K562 (cell line): Measurements from ENCODE around the gene TFDP3. TPM values are rescaled to one million over a fixed set of nuclear protein-coding genes. Genes with fewer than 3 reads are reported as not detected.

Source experiments
- ATAC-seq: fragments of 200-7000 bp; cut with Tn5 transposase; 3 replicates; pipeline ENCODE4 v1.9.1; 2020; ENCODE audit warnings: moderate library complexity
- BruUV-seq: library from RNA; stranded (reverse); fragments of 400-500 nt; replicated peaks from 2 replicates; lab custom pipeline; 2021; lab: Mats Ljungman, UMichigan
- CTCF ChIA-PET: fragments of 300-600 bp; formaldehyde crosslinking; extraction: SDS; loops from one replicate; lab custom pipeline; 2021; ENCODE audit warnings: low intra/inter-chr PET ratio; lab: Yijun Ruan, JAX
- POLR2A ChIA-PET: fragments of 300-600, 350-650 bp; sonication (Branson Sonifier 250); formaldehyde crosslinking; extraction: SDS; loops from one replicate; lab custom pipeline; 2021; ENCODE audit warnings: antibody characterized with exemption, inconsistent platforms; lab: Yijun Ruan, JAX
- DNase-seq, 4 experiments: peaks; one replicate each; pipeline versions ENCODE4 v3.0.0 to v3.0.0-alpha.2; 2011 to 2018; ENCODE audit warnings: low spot score in 3 of 4, mixed read lengths in 3 of 4; ENCODE audit errors: extremely low read depth in 1 of 4
- FAIRE-seq: peaks from 2 replicates; lab custom pipeline; 2011; peaks lifted over from hg19 to GRCh38; lab: Jason Lieb, UNC
- H2AFZ ChIP-seq: 2 replicates; pipeline ENCODE4 v1.6.0; 2011; ENCODE audit warnings: low read depth, low read length, control low read depth, inconsistent platforms
- H3K27ac ChIP-seq: fragments of 200-600 bp; 3 replicates; pipeline ENCODE4 v1.8.0; 2011; ENCODE audit warnings: low read depth, mild to moderate bottlenecking, control low read depth, inconsistent platforms, low read length, moderate library complexity, mixed read lengths; ENCODE audit errors: extremely low read depth
- H3K27me3 ChIP-seq, 2 experiments: fragments of 300-600 bp in 1 of 2; 2 replicates in 1 of 2; 3 replicates in 1 of 2; pipeline versions ENCODE4 v1.6.0 to v1.8.0; 2011; ENCODE audit warnings: inconsistent platforms in 2 of 2, low read length in 2 of 2, mild to moderate bottlenecking in 1 of 2, mixed read lengths in 1 of 2, moderate library complexity in 1 of 2; ENCODE audit not compliant: control insufficient read depth in 2 of 2, insufficient read depth in 2 of 2
- H3K36me3 ChIP-seq: fragments of 300-600 bp; 3 replicates; pipeline ENCODE4 v1.8.0; 2011; ENCODE audit warnings: mild to moderate bottlenecking, low read length, inconsistent platforms; ENCODE audit not compliant: control insufficient read depth, insufficient read depth
- H3K4me1 ChIP-seq, 2 experiments: fragments of 200-600 bp in 1 of 2; replicated peaks in 1 of 2; 2 replicates in 1 of 2; 3 replicates in 1 of 2; pipeline versions ENCODE4 v1.5.1 to v1.8.0; 2011; ENCODE audit warnings: inconsistent platforms in 2 of 2, low read length in 2 of 2, mild to moderate bottlenecking in 1 of 2, mixed read lengths in 1 of 2, moderate library complexity in 1 of 2; ENCODE audit not compliant: control insufficient read depth in 2 of 2, insufficient read depth in 2 of 2
- H3K4me2 ChIP-seq: 2 replicates; pipeline ENCODE4 v1.6.1; 2011; ENCODE audit warnings: low read length, control low read depth, inconsistent platforms, mixed read lengths; ENCODE audit not compliant: insufficient read depth
- H3K4me3 ChIP-seq: fragments of 200-600 bp; sonication (generic), shearing (Covaris generic); 2 replicates; pipeline ENCODE4 v1.5.1; 2016; ENCODE audit warnings: control low read depth, inconsistent platforms
- H3K79me2 ChIP-seq: fragments of 200-600 bp; 3 replicates; pipeline ENCODE4 v1.8.0; 2011; ENCODE audit warnings: low read length, inconsistent platforms; ENCODE audit not compliant: control insufficient read depth, insufficient read depth
- H3K9ac ChIP-seq, 2 experiments: 2 replicates each; pipeline versions ENCODE4 v1.6.0 to v1.6.1; 2011; ENCODE audit warnings: low read depth in 2 of 2, low read length in 2 of 2, control low read depth in 1 of 2, inconsistent platforms in 1 of 2, mild to moderate bottlenecking in 1 of 2, mixed read lengths in 1 of 2; ENCODE audit not compliant: insufficient read depth in 1 of 2
- H3K9me1 ChIP-seq: one replicate; pipeline ENCODE4 v1.6.0; 2011; ENCODE audit warnings: inconsistent platforms, mild to moderate bottlenecking, low read length, moderate library complexity; ENCODE audit not compliant: control insufficient read depth, insufficient read depth
- H3K9me3 ChIP-seq: replicated peaks from 2 replicates; pipeline ENCODE4 v1.5.1; 2011; ENCODE audit warnings: low read depth, low read length, inconsistent platforms; ENCODE audit not compliant: control insufficient read depth, insufficient read depth
- H4K20me1 ChIP-seq: replicated peaks from 2 replicates; pipeline ENCODE4 v1.6.1; 2011; ENCODE audit warnings: low read length, inconsistent platforms, mixed read lengths; ENCODE audit not compliant: control insufficient read depth, insufficient read depth
- ADNP ChIP-seq: fragments of 200-800 bp; sonication (Bioruptor generic); IDR thresholded peaks from 2 replicates; pipeline ENCODE4 v1.6.1; 2016; ENCODE audit warnings: missing genetic modification characterization, missing compliant biosample characterization
- ELF1 ChIP-seq: fragments of 200-800 bp; sonication (Bioruptor generic); IDR thresholded peaks from 2 replicates; pipeline ENCODE4 v1.6.1; 2016; ENCODE audit warnings: missing genetic modification characterization, missing compliant biosample characterization
- FOXA3 ChIP-seq, 2 experiments: fragments of 450-650 bp in 1 of 2; sonication (generic) in 1 of 2; formaldehyde crosslinking; IDR thresholded peaks in 1 of 2; conservative IDR thresholded peaks in 1 of 2; 2 replicates each; pipeline versions ENCODE4 v1.4.0 to v1.8.0; 2020 to 2022; ENCODE audit warnings: mild to moderate bottlenecking in 2 of 2, missing genetic modification reagents in 1 of 2
- GATAD2B ChIP-seq: fragments of 450-650 bp; IDR thresholded peaks from 2 replicates; pipeline ENCODE4 v1.6.1; 2017; ENCODE audit warnings: mild to moderate bottlenecking, borderline replicate concordance
- KDM5B ChIP-seq: fragments of 200-600 bp; sonication (generic); IDR thresholded peaks from 2 replicates; pipeline ENCODE4 v1.6.1; 2012; ENCODE audit warnings: low read depth, mild to moderate bottlenecking, moderate library complexity, low read length, control low read depth, inconsistent platforms; ENCODE audit not compliant: insufficient replicate concordance
- MYBL2 ChIP-seq, 2 experiments: fragments of 450-650 bp in 1 of 2; sonication (generic) in 1 of 2; formaldehyde crosslinking in 1 of 2; IDR thresholded peaks; 2 replicates each; pipeline versions ENCODE4 v1.6.1 to v1.8.1; 2017 to 2022; ENCODE audit warnings: borderline replicate concordance in 1 of 2, inconsistent platforms in 1 of 2, low read depth in 1 of 2, mild to moderate bottlenecking in 1 of 2, missing genetic modification reagents in 1 of 2, moderate library complexity in 1 of 2
- ZNF445 ChIP-seq: fragments of 250-450 bp; sonication (Bioruptor Pico); IDR thresholded peaks from 2 replicates; pipeline ENCODE4 v1.4.0; 2020; ENCODE audit warnings: low read depth, mild to moderate bottlenecking, moderate library complexity
- WGBS: fragments of 100-300 bp; shearing (Covaris generic); methylation state at CpG from one replicate; pipeline ENCODE4 v1.1.6; 2016; ENCODE audit warnings: low coverage, mixed read lengths; ENCODE audit not compliant: insufficient coverage; ENCODE audit errors: missing lambda C conversion rate; 5-methylcytosine and 5-hydroxymethylcytosine counted together
- in situ Hi-C: fragments of 300-500 bp; cut with MboI; formaldehyde crosslinking; loops from 4 replicates; pipeline ENCODE4 v1.15.0; 2018; ENCODE audit warnings: inconsistent platforms, mixed read lengths
- intact Hi-C: fragments of 100-400 bp; cut with micrococcal nuclease; formaldehyde crosslinking; loops from 2 replicates; pipeline ENCODE4 v1.14.2; 2022
- polyA plus RNA-seq, 8 experiments: library from polyadenylated mRNA; depleted of rRNA in 4 of 8; stranded (reverse) in 5 of 8; unstranded in 3 of 8; fragments of >200 nt; fragmentation: Nextera tagmentation in 2 of 8; fragmentation: Illumina TruSeq in 1 of 8; extraction: Ambion mirVana in 2 of 8; extraction: Trizol in 1 of 8; gene quantifications; 2 replicates each; pipeline versions ENCODE4 v1.2.1 to v1.2.3, GENCODE V29; 2011 to 2014; ENCODE audit warnings: inconsistent platforms in 1 of 8, missing spikeins in 1 of 8
- total RNA-seq, 7 experiments: library from RNA; depleted of rRNA in 6 of 7; stranded (reverse); fragments of >200 nt in 6 of 7; fragmentation: Illumina TruSeq in 2 of 7; extraction: Trizol in 2 of 7; gene quantifications; 2 replicates each; pipeline versions ENCODE4 v1.2.1 to v1.2.3, GENCODE V29; 2011 to 2021; ENCODE audit warnings: low replicate concordance in 1 of 7
- TF ChIP-seq, protein P1 (sequence below): IDR thresholded peaks from 2 replicates; pipeline ENCODE4 v1.6.1; 2012; ENCODE audit warnings: low read depth, low read length, improper control_type of control experiment, borderline replicate concordance

The TFDP3 gene
- total and polyA plus RNA-seq, 9 of the 15 experiments (the other 6 are each of a cell fraction or from before 2014, with no cell fraction given) = 0.09 to 0.25 (median 0.12) TPM; not detected in 5

DNA sequence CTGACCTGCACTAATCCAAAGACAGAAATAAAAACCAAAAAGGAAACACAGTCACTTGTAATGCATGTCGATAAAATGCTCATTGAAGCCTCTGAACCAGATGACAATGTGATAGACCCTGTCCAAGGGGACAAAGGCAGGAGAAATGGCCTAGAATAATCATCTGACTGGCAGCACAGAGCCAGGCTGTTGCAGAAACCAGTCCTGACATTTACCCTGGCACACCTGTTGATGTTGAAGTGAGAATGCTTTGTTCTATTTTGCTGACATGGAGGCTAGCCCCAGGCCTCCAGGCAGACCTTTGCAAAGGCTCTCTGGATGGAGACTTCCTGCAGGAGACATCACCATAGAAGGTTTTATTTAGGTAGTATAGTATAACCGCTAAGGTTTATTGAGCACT is 41.0 kb downstream of the TFDP3 start:
- BruUV-seq = no TSS peak
- no peak overlapping the region for H3K4me2 ChIP-seq
- H3K9me3 ChIP-seq = no peaks in the 10 kb centered on the region
- FAIRE-seq = no peak
- no peak for TF ChIP-seq ZNF445 (CRISPR knock-in tag)
- TF ChIP-seq MYBL2 (IDR thresholded peaks at IDR 0.05; ENCODE audit: low read depth) = no peak
- TF ChIP-seq MYBL2 (CRISPR knock-in tag; IDR thresholded peaks at IDR 0.05; ENCODE audit: borderline replicate concordance) = no peak
- no peak for TF ChIP-seq ADNP (tag)
- TF ChIP-seq KDM5B = no peak
- no peak for TF ChIP-seq GATAD2B
- no peak for TF ChIP-seq ELF1 (tag)
- TF ChIP-seq FOXA3 (CRISPR knock-in tag; conservative IDR thresholded peaks at IDR 0.05 in 1 of 2, IDR thresholded peaks at IDR 0.05 in 1 of 2) = no peak
- TF ChIP-seq, protein P1, sequence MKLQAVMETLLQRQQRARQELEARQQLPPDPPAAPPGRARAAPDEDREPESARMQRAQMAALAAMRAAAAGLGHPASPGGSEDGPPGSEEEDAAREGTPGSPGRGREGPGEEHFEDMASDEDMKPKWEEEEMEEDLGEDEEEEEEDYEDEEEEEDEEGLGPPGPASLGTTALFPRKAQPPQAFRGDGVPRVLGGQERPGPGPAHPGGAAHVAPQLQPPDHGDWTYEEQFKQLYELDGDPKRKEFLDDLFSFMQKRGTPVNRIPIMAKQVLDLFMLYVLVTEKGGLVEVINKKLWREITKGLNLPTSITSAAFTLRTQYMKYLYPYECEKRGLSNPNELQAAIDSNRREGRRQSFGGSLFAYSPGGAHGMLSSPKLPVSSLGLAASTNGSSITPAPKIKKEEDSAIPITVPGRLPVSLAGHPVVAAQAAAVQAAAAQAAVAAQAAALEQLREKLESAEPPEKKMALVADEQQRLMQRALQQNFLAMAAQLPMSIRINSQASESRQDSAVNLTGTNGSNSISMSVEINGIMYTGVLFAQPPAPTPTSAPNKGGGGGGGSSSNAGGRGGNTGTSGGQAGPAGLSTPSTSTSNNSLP = no peak
- TF ChIP-seq, all 486 proteins: peak for 0
- intact Hi-C loops (loop anchor here (10.0 kb wide), 1 partner anchor 202 kb away; no protein-coding TSS in a partner anchor), in situ Hi-C loops (no loop called here)
- DNase-seq = no peak
- Histone ChIP-seq H3K4me1 (no peaks in the 10 kb centered on the region), H3K36me3 (no peaks in the 10 kb centered on the region), H3K9ac (no peak overlapping the region), H3K27ac (no peak overlapping the region), H4K20me1 (no peaks in the 10 kb centered on the region), H3K27me3 (no peaks in the 10 kb centered on the region), H2AFZ (no peak overlapping the region), H3K9me1 (no peaks in the 10 kb centered on the region), H3K4me3 (no peak overlapping the region), H3K79me2 (no peaks in the 10 kb centered on the region)
- ChIA-PET POLR2A (no interaction called here), CTCF (no interaction called here)
- 0% methylated on average over 2 of the region's 2 CpGs for WGBS
- ATAC-seq = no peak
